A673 (cell line): ENCODE data around the gene PKDREJ. TPM values are rescaled to one million over a fixed set of nuclear protein-coding genes. Genes with fewer than 3 reads are reported as not detected.

Experiments
- BruUV-seq: library from RNA; stranded (reverse); fragments of 400-500 nt; replicated peaks from 2 replicates; lab custom pipeline; 2021; lab: Mats Ljungman, UMichigan
- CTCF ChIA-PET: fragments of 300-600 bp; sonication (Branson Sonifier 250); formaldehyde crosslinking; loops from one replicate; lab custom pipeline; 2022; ENCODE audit warnings: antibody characterized with exemption; lab: Charles Lee
- POLR2A ChIA-PET: fragments of 300-600 bp; sonication (Branson Sonifier 250); formaldehyde crosslinking; loops from one replicate; lab custom pipeline; 2022; ENCODE audit warnings: antibody characterized with exemption; ENCODE audit not compliant: low non-redundant PET; lab: Charles Lee
- DNase-seq: peaks from one replicate; pipeline ENCODE4 v3.0.0-alpha.2; 2015; ENCODE audit warnings: low spot score
- H3K27ac ChIP-seq: fragments of 200-600 bp; sonication (generic); 2 replicates; pipeline ENCODE4 v1.5.1; 2016; ENCODE audit warnings: mixed run types, low read depth, mild to moderate bottlenecking, mixed read lengths, antibody characterized with exemption, low read length; ENCODE audit not compliant: poor library complexity, severe bottlenecking
- H3K27me3 ChIP-seq: fragments of 200-600 bp; sonication (generic); replicated peaks from 2 replicates; pipeline ENCODE4 v1.6.1; 2017; ENCODE audit warnings: mixed run types, low read depth, mild to moderate bottlenecking, mixed read lengths, antibody characterized with exemption, low read length; ENCODE audit not compliant: insufficient read depth, poor library complexity
- H3K36me3 ChIP-seq: fragments of 200-600 bp; sonication (generic); 2 replicates; pipeline ENCODE4 v1.6.1; 2016; ENCODE audit warnings: mixed run types, mild to moderate bottlenecking, mixed read lengths, antibody characterized with exemption, low read length; ENCODE audit not compliant: insufficient read depth, poor library complexity, severe bottlenecking
- H3K4me1 ChIP-seq: fragments of 200-600 bp; sonication (generic); 2 replicates; pipeline ENCODE4 v1.6.1; 2017; ENCODE audit warnings: mixed run types, mild to moderate bottlenecking, mixed read lengths, antibody characterized with exemption, low read length; ENCODE audit not compliant: insufficient read depth, poor library complexity, severe bottlenecking
- H3K4me3 ChIP-seq: fragments of 200-600 bp; sonication (generic); 2 replicates; pipeline ENCODE4 v1.5.1; 2016; ENCODE audit warnings: low read depth, mixed run types, mild to moderate bottlenecking, mixed read lengths, low read length; ENCODE audit not compliant: poor library complexity, severe bottlenecking
- H3K9me3 ChIP-seq: fragments of 200-600 bp; sonication (generic); 2 replicates; pipeline ENCODE4 v1.6.1; 2016; ENCODE audit warnings: mixed run types, low read depth, mild to moderate bottlenecking, mixed read lengths, antibody characterized with exemption, low read length; ENCODE audit not compliant: poor library complexity, severe bottlenecking
- EZH2 ChIP-seq: fragments of 200-600 bp; sonication (generic); IDR thresholded peaks from 2 replicates; pipeline ENCODE4 v1.6.1; 2017; ENCODE audit warnings: borderline replicate concordance, low read depth, mild to moderate bottlenecking, mixed read lengths, antibody characterized with exemption, low read length; ENCODE audit not compliant: poor library complexity, severe bottlenecking
- intact Hi-C: fragments of 100-400 bp; cut with micrococcal nuclease; formaldehyde crosslinking; loops from one replicate; pipeline ENCODE4 v1.10.0; 2022; ENCODE audit not compliant: unreplicated experiment
- total RNA-seq: library from RNA; stranded (reverse); gene quantifications from 2 replicates; pipeline ENCODE4 v1.2.3, GENCODE V29; 2021
- TF ChIP-seq, protein P1 (sequence below): fragments of 300-800, 200-600 bp; sonication (generic); conservative IDR thresholded peaks from 2 replicates; pipeline ENCODE4 v1.5.1; 2017; ENCODE audit warnings: low read depth, mild to moderate bottlenecking, antibody characterized with exemption, low read length, moderate library complexity, mixed read lengths

The PKDREJ gene
- total RNA-seq, 1 experiment from 2014 or later = not detected

DNA sequence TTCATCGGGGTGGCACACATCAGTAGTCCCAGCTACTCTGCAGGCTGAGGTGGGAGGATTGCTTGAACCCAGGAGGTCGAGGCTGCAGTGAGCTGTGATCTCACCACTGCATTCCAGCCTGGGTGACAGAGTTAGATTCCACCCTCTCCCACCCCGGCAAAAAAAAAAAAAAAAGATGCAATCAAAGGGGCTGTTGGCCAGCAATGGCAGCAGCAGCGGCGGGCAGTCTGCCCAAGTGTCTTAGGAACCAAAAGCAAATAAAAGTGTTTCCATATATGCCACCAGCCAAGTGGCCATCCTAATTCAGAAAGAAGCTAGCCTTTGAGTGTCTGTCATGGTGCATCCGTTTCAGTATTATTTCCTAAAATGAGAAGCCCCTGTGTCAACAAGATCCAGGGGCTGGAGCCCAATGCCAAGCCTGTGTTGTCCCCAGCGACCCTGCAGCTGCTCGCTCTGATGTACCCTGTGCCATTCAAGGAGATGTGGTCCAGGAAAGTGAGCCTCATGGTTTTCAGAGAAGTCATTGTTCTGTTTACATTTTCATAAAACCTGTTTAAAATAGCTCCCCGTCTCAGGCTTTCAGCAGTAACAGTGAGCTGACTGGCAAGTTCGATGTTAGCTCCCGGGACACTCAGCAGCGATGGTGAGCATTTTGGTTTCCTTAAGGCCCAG lies 25.6 kb downstream of the PKDREJ start:
- TF ChIP-seq EZH2 = no peak
- TF ChIP-seq, protein P1, sequence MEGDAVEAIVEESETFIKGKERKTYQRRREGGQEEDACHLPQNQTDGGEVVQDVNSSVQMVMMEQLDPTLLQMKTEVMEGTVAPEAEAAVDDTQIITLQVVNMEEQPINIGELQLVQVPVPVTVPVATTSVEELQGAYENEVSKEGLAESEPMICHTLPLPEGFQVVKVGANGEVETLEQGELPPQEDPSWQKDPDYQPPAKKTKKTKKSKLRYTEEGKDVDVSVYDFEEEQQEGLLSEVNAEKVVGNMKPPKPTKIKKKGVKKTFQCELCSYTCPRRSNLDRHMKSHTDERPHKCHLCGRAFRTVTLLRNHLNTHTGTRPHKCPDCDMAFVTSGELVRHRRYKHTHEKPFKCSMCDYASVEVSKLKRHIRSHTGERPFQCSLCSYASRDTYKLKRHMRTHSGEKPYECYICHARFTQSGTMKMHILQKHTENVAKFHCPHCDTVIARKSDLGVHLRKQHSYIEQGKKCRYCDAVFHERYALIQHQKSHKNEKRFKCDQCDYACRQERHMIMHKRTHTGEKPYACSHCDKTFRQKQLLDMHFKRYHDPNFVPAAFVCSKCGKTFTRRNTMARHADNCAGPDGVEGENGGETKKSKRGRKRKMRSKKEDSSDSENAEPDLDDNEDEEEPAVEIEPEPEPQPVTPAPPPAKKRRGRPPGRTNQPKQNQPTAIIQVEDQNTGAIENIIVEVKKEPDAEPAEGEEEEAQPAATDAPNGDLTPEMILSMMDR = no peak
- no peaks in the 10 kb centered on the region for H3K4me1 ChIP-seq

DNA sequence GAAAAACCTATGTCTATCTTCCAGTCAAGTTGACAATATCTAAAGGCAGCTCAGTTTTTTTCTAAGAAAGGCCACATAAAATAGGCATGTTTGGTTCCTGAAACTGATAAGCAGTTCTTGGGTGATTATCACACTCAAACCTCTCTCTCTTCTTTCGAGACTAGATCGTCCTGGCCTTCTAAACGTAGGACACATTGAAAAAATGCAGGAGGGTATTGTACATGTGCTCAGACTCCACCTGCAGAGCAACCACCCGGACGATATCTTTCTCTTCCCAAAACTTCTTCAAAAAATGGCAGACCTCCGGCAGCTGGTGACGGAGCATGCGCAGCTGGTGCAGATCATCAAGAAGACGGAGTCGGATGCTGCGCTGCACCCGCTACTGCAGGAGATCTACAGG lies 28.2 kb downstream of the PKDREJ start:
- CTCF ChIA-PET = no interaction called here
- intact Hi-C loops = no loop called here

More for the DNA sequence above, 25.6 kb downstream of the PKDREJ start:
- no peak overlapping the region for H3K27ac ChIP-seq
- DNase-seq = no peak
- H3K9me3 ChIP-seq = no peaks in the 10 kb centered on the region
- H3K36me3 ChIP-seq = no peaks in the 10 kb centered on the region
- ChIA-PET CTCF (no interaction called here), POLR2A (no interaction called here)
- no peak overlapping the region for H3K4me3 ChIP-seq
- no TSS peak for BruUV-seq
- intact Hi-C loops = no loop called here
- no peaks in the 10 kb centered on the region for H3K27me3 ChIP-seq

GRCh38 chr22:46233231-46233630 lies 29.9 kb downstream of the PKDREJ start:
- Histone ChIP-seq H3K4me1 (no peaks in the 10 kb centered on the region), H3K27me3 (no peaks in the 10 kb centered on the region), H3K4me3 (no peak overlapping the region), H3K9me3 (no peaks in the 10 kb centered on the region), H3K27ac (no peak overlapping the region), H3K36me3 (no peaks in the 10 kb centered on the region)
- TF ChIP-seq EZH2 = no peak
- TF ChIP-seq, protein P1 = no peak
- CTCF ChIA-PET = no interaction called here
- BruUV-seq = no TSS peak
- POLR2A ChIA-PET = no interaction called here
- DNase-seq = peak; percentile 67
- intact Hi-C loops = no loop called here

More for the DNA sequence above, 28.2 kb downstream of the PKDREJ start:
- H3K4me1 ChIP-seq = no peaks in the 10 kb centered on the region
- no peak for DNase-seq
- no peak overlapping the region for H3K27ac ChIP-seq
- no peak overlapping the region for H3K4me3 ChIP-seq
- TF ChIP-seq EZH2 = no peak
- TF ChIP-seq, protein P1 = no peak
- POLR2A ChIA-PET = no interaction called here
- H3K9me3 ChIP-seq = no peaks in the 10 kb centered on the region
- no peaks in the 10 kb centered on the region for H3K36me3 ChIP-seq
- BruUV-seq = no TSS peak
- H3K27me3 ChIP-seq = no peaks in the 10 kb centered on the region
